Astrocyte of the spinal cord (primary cell): Measurements from ENCODE around the gene RERG.
A peak's percentile ranks its signal among the peaks of the same experiment; 100 is the strongest.

ENCODE experiments used
- DNase-seq: peaks from one replicate; pipeline ENCODE4 v3.0.0; 2011; ENCODE audit warnings: low read depth, low spot score
- H3K4me3 ChIP-seq: 2 replicates; pipeline ENCODE4 v1.5.1; 2011; ENCODE audit warnings: low read depth, mild to moderate bottlenecking, low read length, moderate library complexity
- CTCF ChIP-seq: IDR thresholded peaks from 2 replicates; pipeline ENCODE4 v1.5.1; 2012; ENCODE audit warnings: low read depth, mild to moderate bottlenecking, low read length, inconsistent platforms
- in situ Hi-C: cut with HindIII; loops from 2 replicates; pipeline ENCODE4 v1.10.0; 2017; ENCODE audit warnings: low sequenced_read_pairs

Gene RERG

GRCh38 chr12:15143467-15143866 lies 77.8 kb downstream of the RERG start:
- no peak for DNase-seq
- H3K4me3 ChIP-seq, result no peak overlapping the region
- no peak for TF ChIP-seq CTCF
- in situ Hi-C loops, result no loop called here

- H3K4me3 ChIP-seq, result no peak overlapping the region
- no peak for TF ChIP-seq CTCF
- no peak for DNase-seq
- in situ Hi-C loops, result no loop called here
Observed at GRCh38 chr12:15142711-15143110, 78.5 kb downstream of the RERG start.

GRCh38 chr12:15131431-15131830 lies 89.8 kb downstream of the RERG start:
- H3K4me3 ChIP-seq, result no peak overlapping the region
- in situ Hi-C loops, result no loop called here
- peak; percentile 76 for DNase-seq
- no peak for TF ChIP-seq CTCF

- no peak overlapping the region for H3K4me3 ChIP-seq
- DNase-seq, result no peak
- no peak for TF ChIP-seq CTCF
- in situ Hi-C loops, result no loop called here
Observed at GRCh38 chr12:15130541-15130940, 90.7 kb downstream of the RERG start.

- no peak overlapping the region for H3K4me3 ChIP-seq
- in situ Hi-C loops, result no loop called here
- DNase-seq, result no peak
- no peak for TF ChIP-seq CTCF
Observed at GRCh38 chr12:15123401-15123800, 97.8 kb downstream of the RERG start.

- no peak for TF ChIP-seq CTCF
- H3K4me3 ChIP-seq, result no peak overlapping the region
- DNase-seq, result no peak
- in situ Hi-C loops, result no loop called here
Observed at GRCh38 chr12:15122344-15122743, 98.9 kb downstream of the RERG start.

GRCh38 chr12:15118955-15119354 lies 102.3 kb downstream of the RERG start:
- DNase-seq, result no peak
- in situ Hi-C loops, result no loop called here
- H3K4me3 ChIP-seq, result no peak overlapping the region
- no peak for TF ChIP-seq CTCF
